NCI-H2227 (cell line): ENCODE results near the gene P4HA1.

ENCODE experiments used
- DNase-seq: peaks from one replicate; lab custom pipeline; 2025; ENCODE audit not compliant: unreplicated experiment; lab: John Stamatoyannopoulos, UW

Gene P4HA1

GRCh38 chr10:72981028-72981881 is 115.4 kb downstream of the P4HA1 start:
- DNase-seq = no peak

- DNase-seq = no peak
Observed at GRCh38 chr10:72980348-72980747, 116.3 kb downstream of the P4HA1 start.

DNA sequence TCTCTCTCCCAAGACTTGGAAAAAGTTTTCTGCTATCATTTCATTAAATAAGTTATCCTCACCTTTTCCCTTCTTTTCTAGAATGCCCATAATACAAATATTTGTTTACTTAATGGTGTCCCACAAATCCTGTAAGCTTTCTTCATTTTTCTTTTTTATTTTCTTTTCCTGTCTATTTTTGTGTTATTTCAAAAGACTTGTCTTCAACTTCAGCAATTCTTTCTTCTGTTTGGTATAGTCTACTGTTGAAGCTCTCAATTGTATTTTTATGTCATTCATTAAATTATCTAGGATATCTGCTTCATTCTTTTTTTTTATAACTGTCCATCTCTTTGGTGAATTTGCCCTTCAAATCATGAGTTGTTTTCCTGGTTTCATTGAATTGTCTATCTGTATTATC is 117.0 kb downstream of the P4HA1 start:
- no peak for DNase-seq

DNA sequence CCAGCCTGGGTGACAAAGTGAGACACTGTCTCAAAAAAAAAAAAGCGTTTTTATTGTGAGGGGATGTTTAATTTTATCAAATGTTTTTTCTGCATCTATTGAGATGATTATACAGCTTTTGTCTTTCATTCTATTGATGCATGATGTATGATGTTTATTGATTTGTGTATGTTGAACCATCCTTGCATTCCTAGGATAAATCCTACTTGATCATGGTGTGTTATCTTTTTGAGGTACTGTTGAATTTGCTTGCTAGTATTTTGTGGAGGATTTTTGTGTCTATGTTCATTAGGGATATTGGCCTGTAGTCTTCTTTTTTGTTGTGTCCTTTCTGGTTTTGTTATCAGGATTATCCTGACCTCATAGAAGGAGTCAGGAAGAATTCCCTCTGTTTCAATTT is 119.8 kb downstream of the P4HA1 start:
- DNase-seq = no peak
